Fibroblast of skin of abdomen (primary cell): Measurements from ENCODE around the gene RNFT2.

ENCODE experiments used
- DNase-seq: peaks from one replicate; pipeline ENCODE4 v3.0.0-alpha.2; 2013

The RNFT2 gene

DNA sequence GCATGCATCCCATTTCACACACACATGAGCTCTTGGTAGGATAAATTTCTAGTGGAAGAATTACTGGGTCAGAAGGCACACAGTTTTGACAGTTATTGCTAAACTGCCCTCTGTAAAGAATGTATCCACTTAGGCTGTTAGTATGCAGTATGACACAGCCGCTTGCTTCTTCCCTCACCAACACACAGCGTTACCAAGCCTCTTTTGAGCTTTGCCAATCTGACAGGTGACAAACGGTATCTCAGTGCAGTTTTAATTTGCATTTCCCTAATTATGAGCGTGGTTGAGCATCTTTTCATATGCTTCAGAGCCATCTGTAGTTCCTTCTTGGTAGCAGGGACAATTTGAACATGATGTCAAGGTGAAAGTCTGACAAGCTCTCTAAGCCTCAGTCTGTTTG, 100.2 kb downstream of the RNFT2 start:
- DNase-seq = no peak

GRCh38 chr12:116839287-116839830, 101.2 kb downstream of the RNFT2 start:
- no peak for DNase-seq

DNA sequence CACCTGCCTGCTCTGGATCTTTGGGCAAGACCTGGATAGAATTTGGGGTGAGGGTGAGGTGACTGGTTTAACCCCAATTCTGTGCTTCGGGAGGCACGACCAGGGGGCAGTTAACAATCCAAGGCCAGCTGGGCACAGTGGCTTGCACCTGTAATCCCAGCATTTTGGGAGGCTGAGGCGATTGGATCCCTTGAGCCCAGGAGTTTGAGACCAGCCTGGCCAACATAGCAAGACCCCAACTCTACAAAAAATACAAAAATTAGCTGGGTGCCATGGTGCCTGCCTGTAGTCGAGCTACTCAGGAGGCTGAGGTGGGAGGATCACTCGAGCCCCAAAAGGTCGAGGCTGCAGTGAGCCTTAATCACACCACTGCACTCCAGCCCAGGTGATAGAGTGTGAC, 105.0 kb downstream of the RNFT2 start:
- no peak for DNase-seq

DNA sequence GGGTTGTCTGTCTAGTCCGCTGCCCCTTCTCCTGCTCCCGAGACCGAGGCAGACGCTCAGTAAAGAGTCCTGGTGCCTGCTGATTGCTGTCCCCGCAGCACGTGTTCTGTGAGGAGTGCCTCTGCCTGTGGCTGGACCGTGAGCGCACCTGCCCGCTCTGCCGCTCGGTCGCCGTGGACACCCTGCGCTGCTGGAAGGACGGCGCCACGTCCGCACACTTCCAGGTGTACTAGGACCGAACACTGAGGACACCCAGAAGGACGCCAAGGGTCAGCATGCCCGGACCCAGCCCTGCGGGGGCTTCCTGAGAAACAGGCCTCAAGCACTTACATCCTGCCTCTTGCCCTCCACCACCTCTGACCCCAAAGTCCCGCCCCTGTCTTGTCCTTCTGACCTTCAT, 111.1 kb downstream of the RNFT2 start:
- DNase-seq = no peak

- no peak for DNase-seq
Measured at GRCh38 chr12:116852303-116852702, 114.2 kb downstream of the RNFT2 start.

GRCh38 chr12:116853507-116853906, 115.4 kb downstream of the RNFT2 start:
- no peak for DNase-seq

DNA sequence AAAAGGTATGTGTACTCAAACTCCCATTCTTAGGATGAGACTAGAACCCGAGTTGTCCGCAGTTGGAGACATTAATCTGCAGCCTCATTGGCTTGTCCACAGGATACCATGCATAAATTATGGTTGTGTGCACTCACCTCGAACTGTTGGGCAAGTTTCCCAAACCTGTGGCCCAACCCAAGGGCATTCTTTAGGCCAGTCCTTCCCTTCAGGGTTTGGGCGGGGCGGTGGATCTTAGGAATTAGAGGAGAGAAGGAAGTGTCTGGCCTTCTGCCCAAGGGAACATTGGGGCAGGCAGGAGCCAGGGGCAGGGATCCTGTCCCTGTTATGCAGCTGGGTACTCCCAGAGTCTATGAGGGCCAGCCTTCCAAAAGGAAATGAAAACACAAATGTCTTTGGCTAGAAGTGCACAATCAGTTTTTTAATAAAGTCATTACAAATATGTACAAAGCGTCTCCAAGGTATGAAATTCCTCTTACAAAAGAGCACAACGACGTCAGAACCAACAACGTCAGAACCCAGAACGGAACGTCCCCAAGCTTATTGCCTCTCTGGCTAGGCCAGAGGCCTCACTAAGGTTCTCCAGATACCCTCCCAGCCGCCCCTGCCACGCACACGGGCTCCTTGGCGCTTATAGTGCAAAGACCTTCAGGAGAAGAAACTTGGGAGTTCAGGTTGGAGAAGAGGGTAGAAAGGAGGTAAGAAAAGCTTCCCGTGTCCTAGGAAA, 117.8 kb downstream of the RNFT2 start:
- DNase-seq = no peak

GRCh38 chr12:116856729-116857128, 118.6 kb downstream of the RNFT2 start:
- no peak for DNase-seq

DNA sequence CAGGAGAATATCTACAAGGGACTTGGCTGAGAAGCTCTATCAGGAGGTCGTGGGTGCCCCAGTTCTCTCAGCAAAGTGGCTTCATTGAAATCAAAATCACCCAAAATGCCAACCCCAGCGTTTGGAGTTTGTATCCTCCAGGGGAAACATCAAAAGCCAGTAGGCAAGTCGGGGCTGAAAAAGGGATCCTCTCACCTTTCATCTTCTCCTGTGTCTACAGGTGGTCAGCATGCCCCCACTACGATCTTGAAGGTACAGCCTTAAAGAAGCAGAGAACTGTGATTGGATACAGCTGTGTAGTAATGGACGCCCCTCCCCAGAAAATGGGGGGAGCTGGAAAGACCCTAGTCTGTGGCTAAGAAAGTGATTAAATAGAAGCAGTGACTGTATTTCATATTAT, 121.0 kb downstream of the RNFT2 start:
- no peak for DNase-seq

GRCh38 chr12:116860263-116860662, 122.1 kb downstream of the RNFT2 start:
- DNase-seq = no peak

- DNase-seq = peak; percentile 83
Measured at GRCh38 chr12:116861320-116861719, 123.2 kb downstream of the RNFT2 start.

GRCh38 chr12:116862167-116862566, 124.1 kb downstream of the RNFT2 start:
- no peak for DNase-seq

DNA sequence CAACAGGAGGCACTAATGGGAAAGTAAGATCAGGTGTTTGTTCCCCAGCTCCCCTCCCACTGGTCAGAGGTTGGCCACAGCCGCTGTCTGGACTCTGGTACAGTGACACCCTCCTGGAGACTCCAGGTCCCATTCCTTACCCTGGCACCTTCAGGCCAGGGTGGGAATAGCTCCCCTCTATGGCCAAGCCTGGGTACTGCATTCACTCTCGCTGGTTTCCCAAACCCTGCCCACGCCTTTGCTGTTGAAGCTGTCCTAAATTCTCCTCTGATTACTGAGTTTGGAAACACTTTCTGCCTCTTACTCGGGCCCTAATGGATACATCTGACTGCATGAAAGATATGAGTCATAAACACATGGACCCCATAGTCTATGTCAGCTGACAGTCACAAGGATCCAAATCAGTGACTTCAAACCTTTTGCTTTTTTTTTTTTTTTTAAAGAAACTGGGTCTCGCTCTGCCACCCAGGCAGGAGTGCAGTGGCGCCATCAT, 125.2 kb downstream of the RNFT2 start:
- DNase-seq = peak; percentile 67

DNA sequence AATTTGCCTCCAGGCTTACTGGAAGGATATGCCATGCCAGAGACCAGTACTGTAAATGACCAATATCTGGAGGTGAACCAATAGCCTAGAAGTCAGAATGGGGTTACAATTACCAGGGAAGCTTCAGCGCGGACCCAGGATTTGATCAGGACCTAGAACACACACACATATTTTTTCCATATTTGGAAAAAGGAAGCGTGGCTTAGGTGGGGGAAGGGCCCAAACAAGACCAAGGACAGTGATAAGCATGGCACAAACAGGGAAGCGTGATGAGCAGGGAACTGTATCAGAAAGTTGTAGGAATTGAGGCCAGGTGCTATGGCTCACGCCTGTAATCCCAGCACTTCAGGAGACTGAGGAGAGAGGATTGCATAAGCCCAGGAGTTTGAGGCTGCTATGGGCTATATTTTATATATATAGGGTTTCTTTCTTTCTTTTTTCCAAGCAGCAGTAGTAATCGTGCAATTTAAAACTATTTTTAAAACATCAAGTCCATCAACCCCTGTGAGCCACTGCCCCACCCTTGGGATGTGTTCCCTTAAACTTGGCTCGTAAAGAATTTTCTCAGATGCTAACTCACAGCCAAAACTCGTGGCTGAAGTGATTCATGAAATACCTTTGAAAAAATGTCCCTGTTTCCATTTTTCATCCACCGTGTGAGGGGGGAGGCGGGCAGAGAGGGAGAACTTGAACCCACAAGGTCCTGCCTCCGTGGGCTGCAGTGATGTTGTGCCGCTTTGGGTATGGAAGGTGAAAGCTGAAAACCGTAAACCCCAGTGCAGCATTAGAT, 126.5 kb downstream of the RNFT2 start:
- peak; percentile 87 for DNase-seq

DNA sequence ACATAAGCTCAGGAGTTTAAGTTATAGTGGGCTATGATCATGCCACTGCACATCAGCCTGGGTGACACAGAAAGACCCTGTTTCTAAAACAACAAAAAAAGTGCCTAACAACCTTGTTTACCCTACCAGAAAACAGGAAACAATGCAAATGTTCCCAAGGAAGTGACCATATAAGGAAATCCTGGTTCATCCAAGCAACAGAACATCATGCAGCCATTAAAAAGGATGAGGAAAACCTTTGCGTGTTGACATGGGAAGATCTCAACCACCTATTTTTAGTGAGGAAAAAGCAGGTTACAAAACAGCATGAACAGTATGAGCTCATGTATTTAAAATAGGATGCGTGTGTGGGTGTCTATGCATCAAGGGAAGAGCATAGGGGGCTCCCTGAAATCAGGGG, 129.4 kb downstream of the RNFT2 start:
- no peak for DNase-seq

GRCh38 chr12:116870306-116870705, 132.2 kb downstream of the RNFT2 start:
- DNase-seq = no peak

DNA sequence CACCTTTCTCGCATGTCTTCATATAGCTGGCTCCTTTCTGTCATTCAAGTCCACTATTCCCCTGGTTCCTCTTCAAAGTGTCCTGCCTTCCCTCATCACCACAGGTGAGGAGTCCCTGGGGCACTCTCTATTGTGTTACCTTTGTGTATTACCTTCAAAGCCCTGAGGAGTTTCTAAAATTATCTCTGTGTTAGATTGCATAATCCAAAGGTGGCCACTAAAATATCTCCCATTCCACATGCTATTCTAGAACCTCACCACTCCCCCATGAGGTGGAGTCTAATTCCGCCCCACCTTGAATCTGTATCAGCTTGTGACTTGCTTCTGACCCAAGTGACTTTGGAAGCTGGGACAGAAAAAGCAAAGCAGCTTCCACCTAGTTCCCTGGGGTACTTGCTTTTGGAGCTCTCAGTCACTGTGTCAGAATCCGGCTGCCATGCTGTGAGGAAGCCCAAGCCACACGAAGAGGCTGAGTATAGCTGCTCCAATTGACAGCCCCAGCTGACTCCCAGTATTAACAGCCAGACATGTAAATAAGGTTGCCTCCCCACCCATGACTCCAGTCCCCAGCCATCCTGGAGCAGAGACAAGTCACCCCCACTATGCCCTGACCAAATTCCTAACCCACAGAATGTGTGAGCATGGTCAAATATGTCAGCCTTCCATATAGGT, 136.3 kb downstream of the RNFT2 start:
- no peak for DNase-seq

GRCh38 chr12:116876151-116876869, 138.2 kb downstream of the RNFT2 start:
- no peak for DNase-seq

DNA sequence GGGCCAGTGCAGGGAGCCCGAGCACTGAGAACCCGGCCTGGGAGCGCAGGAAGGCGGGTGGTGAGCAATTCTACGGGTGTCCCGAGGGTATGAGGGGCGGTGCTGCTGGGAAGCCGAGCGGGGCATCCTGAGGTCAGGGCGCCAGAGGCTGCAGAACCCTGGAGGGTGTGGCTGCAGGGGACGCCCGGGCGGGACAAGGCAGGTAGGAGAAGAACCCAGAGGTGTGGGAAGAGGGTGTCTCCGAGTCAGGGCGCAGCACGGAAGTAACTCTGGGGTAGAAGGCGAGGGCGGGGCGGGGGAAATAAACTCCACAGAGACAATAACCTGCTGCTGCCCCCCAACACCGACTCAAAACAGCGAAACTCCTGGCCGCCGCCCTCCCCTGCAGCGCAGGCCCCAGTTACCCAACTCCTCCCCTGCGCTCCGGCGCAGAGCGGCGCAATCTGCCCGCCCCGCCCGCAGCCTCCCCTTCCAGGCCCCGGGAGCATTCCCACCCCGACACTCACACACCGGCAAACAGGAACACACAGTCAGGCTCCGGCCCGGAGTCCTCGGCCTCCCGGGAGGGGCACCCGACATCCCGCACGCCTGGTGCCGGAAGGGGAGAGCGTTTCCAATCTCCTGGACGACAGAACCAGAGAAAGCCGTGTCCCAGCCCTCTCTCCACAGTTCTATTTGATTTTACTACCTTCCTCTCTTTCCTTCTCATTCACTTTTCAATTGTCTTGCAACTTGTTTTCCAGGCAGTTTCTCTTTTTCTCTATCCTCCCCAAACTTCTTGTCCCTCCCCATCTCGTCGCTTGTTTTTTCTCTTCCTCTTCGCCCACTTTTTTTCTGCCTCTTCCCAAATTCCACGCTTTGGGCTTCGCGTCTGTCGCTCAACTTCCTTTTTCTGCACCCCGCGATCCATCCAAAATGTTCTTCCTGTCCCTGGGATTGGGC, 140.7 kb downstream of the RNFT2 start:
- no peak for DNase-seq

GRCh38 chr12:116879509-116880212, 141.5 kb downstream of the RNFT2 start:
- no peak for DNase-seq
